Neural cell (in vitro differentiated cells): ENCODE data around the gene JOSD1. TPM values are rescaled to one million over a fixed set of nuclear protein-coding genes. Genes with fewer than 3 reads are reported as not detected.

Experiments used
- H2AFZ ChIP-seq: fragments of 200-600, 300-800 bp; sonication (generic), shearing (Covaris generic); 2 replicates; pipeline ENCODE4 v1.6.0; 2014; ENCODE audit warnings: low read depth, mild to moderate bottlenecking, antibody characterized with exemption, low read length, moderate library complexity
- H3F3A ChIP-seq: fragments of 200-600 bp; shearing (Covaris generic); 2 replicates; pipeline ENCODE4 v1.6.1; 2016; ENCODE audit warnings: mild to moderate bottlenecking, moderate library complexity, mixed read lengths, antibody characterized with exemption, low read length; ENCODE audit not compliant: insufficient read depth, poor library complexity, severe bottlenecking
- H3K27ac ChIP-seq: fragments of 200-600, 300-800 bp; sonication (generic), shearing (Covaris generic); 2 replicates; pipeline ENCODE4 v1.5.1; 2014; ENCODE audit warnings: mild to moderate bottlenecking, low read length, moderate library complexity
- H3K27me3 ChIP-seq: fragments of 300-800, 200-600 bp; sonication (generic), shearing (Covaris generic); 2 replicates; pipeline ENCODE4 v1.6.0; 2014; ENCODE audit warnings: mild to moderate bottlenecking, low read depth, low read length, moderate library complexity; ENCODE audit not compliant: insufficient read depth
- H3K36me3 ChIP-seq: fragments of 300-800, 200-600 bp; sonication (generic), shearing (Covaris generic); 2 replicates; pipeline ENCODE4 v1.5.1; 2014; ENCODE audit warnings: mild to moderate bottlenecking, antibody characterized with exemption, low read length, moderate library complexity; ENCODE audit not compliant: insufficient read depth
- H3K4me2 ChIP-seq: fragments of 300-800, 200-600 bp; sonication (generic), shearing (Covaris generic); 2 replicates; pipeline ENCODE4 v1.6.0; 2014; ENCODE audit warnings: mild to moderate bottlenecking, low read length
- H3K4me3 ChIP-seq: fragments of 300-800, 200-600 bp; sonication (generic), shearing (Covaris generic); 2 replicates; pipeline ENCODE4 v1.5.1; 2014; ENCODE audit warnings: mild to moderate bottlenecking, low read length, moderate library complexity
- H3K79me2 ChIP-seq: fragments of 200-600 bp; shearing (Covaris generic); replicated peaks from 2 replicates; pipeline ENCODE4 v1.6.0; 2014; ENCODE audit warnings: mild to moderate bottlenecking, low read length, moderate library complexity; ENCODE audit not compliant: insufficient read depth
- H3K9ac ChIP-seq: fragments of 300-800, 200-600 bp; sonication (generic), shearing (Covaris generic); 2 replicates; pipeline ENCODE4 v1.6.1; 2016; ENCODE audit warnings: mild to moderate bottlenecking, low read length, mixed read lengths
- H3K9me2 ChIP-seq: fragments of 200-600 bp; shearing (Covaris generic); 2 replicates; pipeline ENCODE4 v1.6.1; 2016; ENCODE audit warnings: mild to moderate bottlenecking, low read length, mixed read lengths; ENCODE audit not compliant: insufficient read depth
- H3K9me3 ChIP-seq: fragments of 200-600, 300-800 bp; sonication (generic), shearing (Covaris generic); 2 replicates; pipeline ENCODE4 v1.6.1; 2016; ENCODE audit warnings: mild to moderate bottlenecking, mixed run types, low read length, moderate library complexity, mixed read lengths
- H4K20me1 ChIP-seq: fragments of 200-600 bp; shearing (Covaris generic); 2 replicates; pipeline ENCODE4 v1.6.1; 2016; ENCODE audit warnings: mild to moderate bottlenecking, mixed run types; ENCODE audit not compliant: insufficient read depth
- CTCF ChIP-seq: fragments of 450-650 bp; IDR thresholded peaks from 2 replicates; pipeline ENCODE4 v1.5.1; 2014; ENCODE audit warnings: antibody characterized with exemption, mild to moderate bottlenecking, moderate library complexity; ENCODE audit not compliant: poor library complexity, severe bottlenecking
- EP300 ChIP-seq: fragments of 450-650 bp; conservative IDR thresholded peaks from 2 replicates; pipeline ENCODE4 v1.6.1; 2014; ENCODE audit warnings: antibody characterized with exemption, mild to moderate bottlenecking, moderate library complexity; ENCODE audit not compliant: poor library complexity, severe bottlenecking
- EZH2 ChIP-seq: fragments of 200-600, 300-800 bp; shearing (Covaris generic), sonication (generic); IDR thresholded peaks from 2 replicates; pipeline ENCODE4 v1.6.1; 2014; ENCODE audit warnings: antibody characterized with exemption, low read length, borderline replicate concordance, mild to moderate bottlenecking; ENCODE audit not compliant: insufficient read depth, poor library complexity, severe bottlenecking
- MXI1 ChIP-seq: fragments of 450-650 bp; conservative IDR thresholded peaks from 2 replicates; pipeline ENCODE4 v1.6.1; 2014; ENCODE audit warnings: antibody characterized with exemption, mild to moderate bottlenecking; ENCODE audit not compliant: poor library complexity, severe bottlenecking
- POLR2AphosphoS5 ChIP-seq: IDR thresholded peaks from 2 replicates; pipeline ENCODE4 v1.6.1; 2012
- RAD21 ChIP-seq: fragments of 450-650 bp; conservative IDR thresholded peaks from 2 replicates; pipeline ENCODE4 v1.6.1; 2014; ENCODE audit warnings: antibody characterized with exemption, mild to moderate bottlenecking, moderate library complexity
- REST ChIP-seq: IDR thresholded peaks from 2 replicates; pipeline ENCODE4 v1.6.1; 2012; ENCODE audit warnings: borderline replicate concordance
- SMC3 ChIP-seq: fragments of 450-650 bp; conservative IDR thresholded peaks from 2 replicates; pipeline ENCODE4 v1.6.1; 2014; ENCODE audit warnings: antibody characterized with exemption, mild to moderate bottlenecking, moderate library complexity; ENCODE audit not compliant: poor library complexity
- TAF1 ChIP-seq: IDR thresholded peaks from 2 replicates; pipeline ENCODE4 v1.6.1; 2012; ENCODE audit warnings: low read depth
- polyA plus RNA-seq: library from polyadenylated mRNA; depleted of rRNA; stranded (reverse); fragments of >200 nt; gene quantifications from 2 replicates; pipeline ENCODE4 v1.2.3, GENCODE V29; 2014

JOSD1 gene
- polyA plus RNA-seq, 1 donor from 2014 or later, result 71.3 TPM

DNA sequence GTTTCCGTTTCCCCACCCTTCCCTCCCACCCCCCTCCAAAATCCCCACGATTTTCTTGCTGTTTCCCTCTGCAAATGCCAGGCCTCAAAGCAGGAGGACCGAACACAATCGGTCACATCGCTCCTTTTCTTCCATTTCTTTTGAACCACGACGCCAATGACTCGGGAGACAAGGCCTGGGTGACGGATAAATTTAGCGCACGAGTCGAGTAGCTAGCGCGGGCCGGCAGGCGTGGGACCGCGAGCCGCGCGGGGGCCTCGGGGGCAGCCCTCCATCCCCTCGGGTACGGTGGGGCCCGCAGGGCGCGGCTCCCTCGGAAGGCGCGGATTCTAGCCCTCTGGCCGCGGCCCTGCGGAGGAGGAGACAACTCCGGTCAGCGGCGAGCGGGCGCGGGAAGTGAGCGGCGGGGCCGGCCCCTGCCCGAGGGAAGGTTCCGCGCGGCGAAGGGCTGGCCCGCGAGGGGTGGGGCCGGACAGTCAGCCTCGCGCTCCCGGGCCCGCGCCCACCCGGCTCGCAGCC lies 414 bp downstream of the JOSD1 start:
- Histone ChIP-seq H3K9ac (peak overlapping the region; percentile 94), H3K27ac (peak overlapping the region; percentile 79), H3K9me2 (no peaks in the 10 kb centered on the region), H3K36me3 (no peaks in the 10 kb centered on the region), H4K20me1 (no peaks in the 10 kb centered on the region), H3K27me3 (no peaks in the 10 kb centered on the region), H3K9me3 (no peaks in the 10 kb centered on the region), H3K79me2 (peaks cover 50% of the 10 kb centered on the region), H2AFZ (peak overlapping the region; percentile 51), H3K4me3 (peak overlapping the region; percentile 94), H3K4me2 (peak overlapping the region; percentile 98), H3F3A (no peaks in the 10 kb centered on the region)
- TF ChIP-seq REST (no peak), SMC3 (no peak), EZH2 (no peak), CTCF (no peak), MXI1 (no peak), RAD21 (no peak), TAF1 (no peak), EP300 (no peak), POLR2AphosphoS5 (no peak)

GRCh38 chr22:38699784-38700183 lies 959 bp downstream of the JOSD1 start:
- H3K79me2 ChIP-seq, result peaks cover 55% of the 10 kb centered on the region
- H3K27me3 ChIP-seq, result no peaks in the 10 kb centered on the region
- peak overlapping the region; percentile 98 for H3K4me2 ChIP-seq

More at GRCh38 chr22:38699784-38700183, 959 bp downstream of the JOSD1 start:
- Histone ChIP-seq H4K20me1 (no peaks in the 10 kb centered on the region), H3K36me3 (no peaks in the 10 kb centered on the region), H3K9ac (peak overlapping the region; percentile 94), H2AFZ (peak overlapping the region; percentile 51), H3F3A (no peaks in the 10 kb centered on the region), H3K9me2 (no peaks in the 10 kb centered on the region), H3K9me3 (no peaks in the 10 kb centered on the region), H3K4me3 (peak overlapping the region; percentile 94), H3K27ac (peak overlapping the region; percentile 79)
- TF ChIP-seq MXI1 (no peak), EZH2 (no peak), TAF1 (no peak), CTCF (no peak), REST (no peak), SMC3 (no peak), POLR2AphosphoS5 (no peak), RAD21 (no peak), EP300 (no peak)
